ENCODE data around the gene MYL6B. TPM values are rescaled to one million over a fixed set of nuclear protein-coding genes. Genes with fewer than 3 reads are reported as not detected.

MYL6B gene
- total RNA-seq, 4 donors from 2014 or later = 26.3 to 51.0 (median 37.8) TPM

- Histone ChIP-seq H3K27ac (peak within 1 kb of the TSS; percentile 85 to 98 (median 96)), H3K27me3 (no peaks in the 10 kb centered on the region), H3K36me3 (peaks cover 13 to 31% (median 14%) of the 10 kb centered on the region in 3 donors), H3K4me1 (peaks cover 23 to 60% (median 30%) of the 10 kb centered on the region in 3 donors), H3K9me3 (no peaks in the 10 kb centered on the region), H3K4me3 (peak within 1 kb of the TSS; percentile 51 to 97 (median 83))
- intact Hi-C loops (cut with DNase I) = loop anchor here (5.0 kb wide), 1 partner anchor 59 kb away; the partner anchor contains the start of gene SMARCC2
- TF ChIP-seq POLR2A (IDR thresholded peaks at IDR 0.05) (peak in 3 of 4 donors; percentile 91 to 97 (median 95)), CTCF (IDR thresholded peaks at IDR 0.05) (peak in 3 of 6 experiments; percentile 10 to 14 (median 10))
- WGBS, 2 donors = 0% methylated on average over 11 to 17 of the region's 49 CpGs
- peak; percentile 98 for DNase-seq
Observed at GRCh38 chr12:56127888-56128669, 24.3 kb upstream of the MYL6B start, which contains the start of gene ESYT1. ESYT1 (plus strand) TSS chr12:56128267; CDS start chr12:56128320, 53 bp downstream.

GRCh38 chr12:56128670-56129205, 23.6 kb upstream of the MYL6B start:
- intact Hi-C loops (cut with DNase I) = loop anchor here (5.0 kb wide), 1 partner anchor 59 kb away; the partner anchor contains the start of gene SMARCC2
- H3K4me3 ChIP-seq = peak overlapping the region; percentile 51 to 97 (median 83)
- no peak for DNase-seq

GRCh38 chr12:56129206-56129941, 23.0 kb upstream of the MYL6B start:
- Histone ChIP-seq H3K27me3 (no peaks in the 10 kb centered on the region), H3K4me1 (peaks cover 23 to 60% (median 30%) of the 10 kb centered on the region in 3 donors), H3K36me3 (peaks cover 21 to 44% (median 26%) of the 10 kb centered on the region in 3 donors), H3K27ac (peak overlapping the region; percentile 85 to 98 (median 96)), H3K9me3 (no peaks in the 10 kb centered on the region), H3K4me3 (peak overlapping the region; percentile 51 to 97 (median 83))
- no peak for DNase-seq
- intact Hi-C loops (cut with DNase I) = loop anchor here (5.0 kb wide), 1 partner anchor 58 kb away; the partner anchor contains the start of gene SMARCC2
- TF ChIP-seq POLR2A (IDR thresholded peaks at IDR 0.05) (peak in 2 of 4 donors; percentile 58 to 68), CTCF (IDR thresholded peaks at IDR 0.05) (no peak)
- WGBS, 2 donors = 0 to 2% methylated on average over 12 to 13 of the region's 29 CpGs

More at GRCh38 chr12:56128670-56129205, 23.6 kb upstream of the MYL6B start:
- no peaks in the 10 kb centered on the region for H3K9me3 ChIP-seq
- H3K27ac ChIP-seq = peak overlapping the region; percentile 85 to 98 (median 96)
- H3K36me3 ChIP-seq = peaks cover 15 to 37% (median 20%) of the 10 kb centered on the region in 3 donors
- TF ChIP-seq CTCF (IDR thresholded peaks at IDR 0.05) (no peak), POLR2A (IDR thresholded peaks at IDR 0.05) (no peak)
- 1% methylated on average over 15 to 16 of the region's 20 CpGs for WGBS, 2 donors
- H3K27me3 ChIP-seq = no peaks in the 10 kb centered on the region
- peaks cover 23 to 60% (median 30%) of the 10 kb centered on the region in 3 donors for H3K4me1 ChIP-seq

GRCh38 chr12:56129942-56130495, 22.4 kb upstream of the MYL6B start:
- WGBS, 2 donors = 61 to 65% methylated on average over 22 of the region's 22 CpGs
- TF ChIP-seq CTCF (IDR thresholded peaks at IDR 0.05) (no peak), POLR2A (IDR thresholded peaks at IDR 0.05) (no peak)
- Histone ChIP-seq H3K36me3 (peaks cover 26 to 50% (median 28%) of the 10 kb centered on the region in 3 donors), H3K27ac (peak overlapping the region; percentile 85 to 98 (median 96)), H3K27me3 (no peaks in the 10 kb centered on the region), H3K4me1 (peaks cover 23 to 57% (median 30%) of the 10 kb centered on the region in 3 donors), H3K9me3 (no peaks in the 10 kb centered on the region), H3K4me3 (peak overlapping the region in 3 of 4 donors; percentile 72 to 97 (median 94))
- DNase-seq = no peak
- intact Hi-C loops (cut with DNase I) = loop anchor here (5.0 kb wide), 1 partner anchor 57 kb away; the partner anchor contains the start of gene SMARCC2
